Stomach (tissue), 4 donors: ENCODE data around the gene NPHP1.
"Not testable (repeated sequence)": the region's sequence is repeated elsewhere in the genome, so short reads cannot be mapped to it uniquely, and the experiment has no call there.

ENCODE experiments used
- CTCF ChIP-seq, 7 experiments: fragments of 450-650 bp in 4 of 7; fragments of 200-600 bp in 3 of 7; sonication (generic) in 3 of 7; IDR thresholded peaks; one replicate each; pipeline ENCODE4 v1.5.1; 2016 to 2019; ENCODE audit warnings: antibody characterized with exemption in 7 of 7, control low read depth in 2 of 7, mild to moderate bottlenecking in 1 of 7
- POLR2A ChIP-seq, 4 donors: fragments of 450-650 bp; IDR thresholded peaks; one replicate each; pipeline ENCODE4 v1.6.1; 2016; ENCODE audit warnings: antibody characterized with exemption in 4 of 4, control low read depth in 2 of 4, mild to moderate bottlenecking in 1 of 4, moderate library complexity in 1 of 4
- POLR2AphosphoS5 ChIP-seq, 3 donors: sonication (generic); formaldehyde crosslinking; IDR thresholded peaks; one replicate each; pipeline ENCODE4 v1.6.1; 2016; ENCODE audit warnings: antibody characterized with exemption in 3 of 3

DNA sequence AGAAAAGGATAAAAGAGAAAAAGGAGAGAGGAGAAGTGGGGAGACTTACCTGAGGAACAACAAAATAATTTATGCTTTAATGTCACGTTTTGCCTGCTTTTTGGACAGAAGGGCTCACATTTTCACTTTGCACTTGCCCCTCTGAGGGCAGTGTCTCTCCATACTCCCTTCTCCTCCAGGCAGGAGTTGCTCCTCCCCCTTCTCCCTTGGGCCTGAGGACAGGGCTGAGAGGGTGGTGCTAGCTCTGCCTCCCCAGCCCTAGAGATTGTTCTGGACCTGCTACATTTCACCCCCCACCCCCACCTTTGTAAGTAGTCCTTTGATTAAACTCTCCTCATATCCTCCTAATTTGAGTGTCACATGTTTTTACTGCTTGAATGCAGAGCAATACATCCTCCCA is 25.1 kb upstream of the NPHP1 start:
- not testable (repeated sequence) for TF ChIP-seq CTCF, POLR2AphosphoS5, POLR2A (IDR thresholded peaks at IDR 0.05)
